Fibroblast of pulmonary artery (primary cell): ENCODE measurements around the gene MLST8.
"Not testable (repeated sequence)": the region's sequence is repeated elsewhere in the genome, so short reads cannot be mapped to it uniquely, and the experiment has no call there.

Experiments
- DNase-seq: peaks from one replicate; pipeline ENCODE4 v3.0.0-alpha.2; 2010; ENCODE audit warnings: low read depth
- H3K4me3 ChIP-seq: replicated peaks from 2 replicates; pipeline ENCODE4 v1.5.1; 2011; ENCODE audit warnings: low read depth, mild to moderate bottlenecking, control low read depth, low read length, moderate library complexity
- TF ChIP-seq, protein P1 (sequence below): IDR thresholded peaks from 2 replicates; pipeline ENCODE4 v1.5.1; 2011; ENCODE audit warnings: mild to moderate bottlenecking, control low read depth, low read length, inconsistent platforms; ENCODE audit errors: missing control alignments

The MLST8 gene

DNA sequence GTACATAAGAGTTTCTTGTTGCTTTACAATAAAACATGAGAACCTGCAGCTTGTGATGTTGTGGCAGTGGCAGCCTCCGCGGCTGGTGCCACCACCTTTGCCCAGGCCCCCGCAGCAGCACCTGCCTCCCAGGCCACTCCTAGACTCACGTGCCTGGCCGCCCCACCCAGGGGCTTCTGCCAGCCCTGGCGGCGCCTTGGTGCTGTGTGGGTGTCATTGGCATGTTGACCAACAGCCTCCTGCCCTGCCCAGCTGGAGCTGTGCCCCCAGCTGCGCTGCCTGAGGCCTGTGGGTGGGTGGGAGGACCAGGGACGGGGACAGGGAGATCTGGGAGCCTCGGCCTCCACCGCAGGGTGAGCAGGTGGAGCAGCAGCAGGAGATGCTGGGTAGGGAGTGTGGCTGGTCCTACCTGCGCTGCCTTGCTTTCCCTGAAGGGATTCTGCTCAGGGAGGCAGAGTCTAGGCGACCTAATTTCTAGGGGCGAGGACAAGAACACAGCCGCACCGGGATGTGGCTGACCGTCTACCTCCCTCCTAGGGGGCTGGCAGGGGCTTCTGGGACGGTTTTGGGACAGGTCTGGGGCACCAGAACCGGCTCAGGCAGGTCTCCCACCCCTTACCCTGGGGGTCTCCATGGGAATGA lies 30.6 kb downstream of the MLST8 start:
- DNase-seq, result no peak
- TF ChIP-seq, protein P1, sequence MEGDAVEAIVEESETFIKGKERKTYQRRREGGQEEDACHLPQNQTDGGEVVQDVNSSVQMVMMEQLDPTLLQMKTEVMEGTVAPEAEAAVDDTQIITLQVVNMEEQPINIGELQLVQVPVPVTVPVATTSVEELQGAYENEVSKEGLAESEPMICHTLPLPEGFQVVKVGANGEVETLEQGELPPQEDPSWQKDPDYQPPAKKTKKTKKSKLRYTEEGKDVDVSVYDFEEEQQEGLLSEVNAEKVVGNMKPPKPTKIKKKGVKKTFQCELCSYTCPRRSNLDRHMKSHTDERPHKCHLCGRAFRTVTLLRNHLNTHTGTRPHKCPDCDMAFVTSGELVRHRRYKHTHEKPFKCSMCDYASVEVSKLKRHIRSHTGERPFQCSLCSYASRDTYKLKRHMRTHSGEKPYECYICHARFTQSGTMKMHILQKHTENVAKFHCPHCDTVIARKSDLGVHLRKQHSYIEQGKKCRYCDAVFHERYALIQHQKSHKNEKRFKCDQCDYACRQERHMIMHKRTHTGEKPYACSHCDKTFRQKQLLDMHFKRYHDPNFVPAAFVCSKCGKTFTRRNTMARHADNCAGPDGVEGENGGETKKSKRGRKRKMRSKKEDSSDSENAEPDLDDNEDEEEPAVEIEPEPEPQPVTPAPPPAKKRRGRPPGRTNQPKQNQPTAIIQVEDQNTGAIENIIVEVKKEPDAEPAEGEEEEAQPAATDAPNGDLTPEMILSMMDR, result no peak
- no peak overlapping the region for H3K4me3 ChIP-seq

DNA sequence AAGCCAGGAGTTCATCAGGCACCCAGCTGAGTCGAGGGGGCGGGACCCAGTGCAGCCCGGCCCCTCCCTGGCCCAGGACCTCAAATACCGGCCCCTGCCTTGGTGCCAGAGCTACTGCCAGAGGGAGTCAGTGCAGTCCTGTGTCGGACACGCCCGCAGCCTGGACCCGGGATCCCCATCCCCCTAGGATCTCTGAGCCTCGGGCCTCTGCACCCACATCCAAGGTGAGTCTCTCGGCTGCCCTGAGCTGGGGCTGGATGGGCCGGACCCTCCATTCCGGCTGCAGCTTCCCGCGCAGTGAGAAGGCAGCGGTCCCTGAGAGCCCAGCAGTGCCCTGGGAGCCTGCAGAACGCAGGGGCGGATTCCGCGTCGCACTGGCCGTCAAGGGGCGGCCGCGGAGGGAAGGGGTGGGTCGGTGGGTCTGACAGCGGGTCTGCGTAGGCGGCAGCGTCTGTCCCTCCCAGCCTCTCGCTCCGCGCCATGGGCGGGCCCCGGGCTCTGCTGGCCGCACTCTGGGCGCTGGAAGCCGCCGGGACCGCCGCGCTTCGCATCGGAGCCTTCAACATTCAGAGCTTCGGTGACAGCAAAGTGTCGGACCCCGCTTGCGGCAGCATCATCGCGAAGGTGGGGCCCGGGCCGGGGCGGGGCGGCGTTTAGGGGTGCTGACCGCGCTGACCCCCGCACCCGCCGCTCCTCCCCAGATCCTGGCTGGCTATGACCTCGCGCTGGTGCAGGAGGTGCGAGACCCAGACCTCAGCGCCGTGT lies 31.3 kb downstream of the MLST8 start, which contains the start of gene DNASE1L2:
TSS of gene DNASE1L2 (plus strand) at position 108 of the 765 bp plus-strand sequence. CDS start at position 481, 373 bp downstream.
- DNase-seq, result peak; percentile 21
- TF ChIP-seq, protein P1, result no peak
- peak within 1 kb of the TSS; percentile 14 for H3K4me3 ChIP-seq

DNA sequence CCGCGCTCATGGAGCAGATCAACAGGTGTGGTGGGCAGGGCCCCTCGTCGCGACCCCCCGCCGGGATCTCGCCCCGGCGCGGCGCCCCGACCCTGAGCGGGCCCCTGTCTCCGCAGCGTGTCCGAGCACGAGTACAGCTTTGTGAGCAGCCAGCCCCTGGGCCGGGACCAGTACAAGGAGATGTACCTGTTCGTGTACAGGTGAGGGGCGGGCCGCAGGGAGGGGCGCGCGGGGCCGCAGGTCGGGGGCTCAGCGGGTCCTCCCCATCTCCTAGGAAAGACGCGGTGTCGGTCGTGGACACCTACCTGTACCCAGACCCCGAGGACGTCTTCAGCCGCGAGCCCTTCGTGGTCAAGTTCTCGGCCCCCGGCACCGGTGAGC lies 31.8 kb downstream of the MLST8 start:
- no peak for DNase-seq
- no peak overlapping the region for H3K4me3 ChIP-seq
- TF ChIP-seq, protein P1, result no peak

DNA sequence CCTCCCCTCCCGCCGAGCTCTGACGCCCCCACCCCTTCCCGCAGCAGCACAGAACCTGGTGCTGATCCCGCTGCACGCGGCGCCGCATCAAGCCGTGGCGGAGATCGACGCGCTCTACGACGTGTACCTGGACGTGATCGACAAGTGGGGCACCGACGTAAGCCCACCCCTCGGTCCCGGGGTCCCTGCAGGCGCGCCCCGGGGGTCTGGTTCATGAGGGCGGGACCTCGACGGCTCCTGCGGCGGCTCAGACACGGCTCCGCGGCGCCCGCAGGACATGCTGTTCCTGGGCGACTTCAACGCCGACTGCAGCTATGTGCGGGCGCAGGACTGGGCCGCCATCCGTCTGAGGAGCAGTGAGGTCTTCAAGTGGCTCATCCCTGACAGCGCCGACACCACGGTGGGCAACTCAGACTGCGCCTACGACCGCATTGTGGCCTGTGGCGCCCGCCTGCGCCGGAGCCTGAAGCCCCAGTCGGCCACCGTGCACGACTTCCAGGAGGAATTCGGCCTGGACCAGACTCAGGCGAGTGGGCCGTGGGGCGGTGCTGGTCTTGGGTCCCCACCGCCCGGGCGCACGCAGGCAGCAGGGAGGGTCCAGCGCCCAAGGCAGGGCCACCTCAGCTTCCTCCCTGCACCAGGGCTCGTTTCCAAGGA lies 32.4 kb downstream of the MLST8 start:
- H3K4me3 ChIP-seq, result no peak overlapping the region
- no peak for DNase-seq
- TF ChIP-seq, protein P1, result no peak

DNA sequence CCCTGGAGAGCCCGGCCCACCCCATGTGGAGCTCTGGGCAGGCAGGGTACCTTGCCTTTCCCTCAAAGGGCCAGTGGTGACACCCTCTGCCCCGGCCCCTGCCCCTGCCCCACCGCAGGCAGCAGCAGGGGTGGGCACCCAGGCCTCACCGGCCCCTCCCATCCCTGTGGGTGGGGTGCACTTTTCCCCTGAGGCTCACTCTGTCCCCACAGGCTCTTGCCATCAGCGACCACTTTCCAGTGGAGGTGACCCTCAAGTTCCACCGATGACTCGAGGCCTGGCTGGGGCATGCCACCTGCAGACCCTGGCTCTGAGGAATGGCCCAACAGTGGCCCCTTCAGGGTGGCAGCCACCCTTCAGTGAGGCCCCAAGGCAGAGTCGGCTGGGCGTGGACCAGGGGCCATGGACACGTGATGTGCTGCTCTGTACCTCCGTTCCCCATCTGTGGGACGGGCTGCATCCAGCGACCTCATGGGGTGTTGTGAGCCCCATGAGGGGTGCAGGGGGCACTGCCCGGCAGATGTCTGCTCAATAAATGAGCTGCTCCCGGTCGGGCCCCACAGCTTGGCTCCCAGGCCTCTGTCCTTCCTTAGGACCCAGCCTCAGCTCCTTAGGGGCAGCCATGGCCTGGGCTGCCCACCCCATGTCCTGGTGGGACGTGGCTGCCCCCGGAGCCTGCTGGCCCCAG lies 33.0 kb downstream of the MLST8 start:
- TF ChIP-seq, protein P1, result no peak
- H3K4me3 ChIP-seq, result no peak overlapping the region
- DNase-seq, result no peak

DNA sequence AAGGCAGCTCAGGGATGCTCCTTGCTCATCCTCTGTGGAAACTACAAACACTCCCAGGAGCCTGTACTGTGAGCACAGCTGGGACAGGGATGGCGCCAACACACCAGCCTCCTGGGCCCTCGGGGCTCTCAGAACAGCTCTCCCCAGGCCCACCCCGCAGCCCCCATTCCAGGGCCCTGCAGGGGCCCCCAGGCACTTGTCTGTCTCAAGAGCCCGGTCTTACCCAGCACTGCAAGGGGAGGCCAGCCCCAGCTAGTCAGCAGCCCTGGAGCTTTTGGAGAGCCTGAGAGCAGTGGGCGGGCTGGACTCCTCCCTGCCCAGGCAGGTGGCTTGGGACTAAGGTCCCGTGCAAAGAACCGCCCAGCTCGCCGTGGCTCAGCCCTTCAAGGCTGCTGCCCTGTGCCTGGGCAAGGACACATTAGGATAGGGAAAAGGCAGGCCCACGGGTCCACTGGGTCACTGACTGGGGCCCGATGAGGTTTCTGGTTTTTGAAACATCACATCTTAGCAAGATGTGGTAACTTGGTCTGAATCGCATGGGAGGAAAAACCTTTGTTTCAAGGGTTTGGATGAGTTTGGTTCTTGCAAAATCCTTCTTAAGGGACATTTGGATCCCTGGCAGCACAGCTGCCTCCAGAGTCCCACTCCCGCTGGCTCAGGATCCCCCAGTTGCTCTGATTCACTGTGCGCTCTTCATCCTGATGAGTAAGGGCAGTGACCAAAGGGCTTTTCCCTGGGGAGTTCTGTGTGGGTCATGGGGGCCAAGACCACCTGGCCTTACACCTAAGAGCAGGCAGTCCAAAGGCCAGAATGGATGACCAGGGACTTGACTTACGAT lies 33.8 kb downstream of the MLST8 start:
- DNase-seq, result no peak
- H3K4me3 ChIP-seq, result no peak overlapping the region
- TF ChIP-seq, protein P1, result no peak

DNA sequence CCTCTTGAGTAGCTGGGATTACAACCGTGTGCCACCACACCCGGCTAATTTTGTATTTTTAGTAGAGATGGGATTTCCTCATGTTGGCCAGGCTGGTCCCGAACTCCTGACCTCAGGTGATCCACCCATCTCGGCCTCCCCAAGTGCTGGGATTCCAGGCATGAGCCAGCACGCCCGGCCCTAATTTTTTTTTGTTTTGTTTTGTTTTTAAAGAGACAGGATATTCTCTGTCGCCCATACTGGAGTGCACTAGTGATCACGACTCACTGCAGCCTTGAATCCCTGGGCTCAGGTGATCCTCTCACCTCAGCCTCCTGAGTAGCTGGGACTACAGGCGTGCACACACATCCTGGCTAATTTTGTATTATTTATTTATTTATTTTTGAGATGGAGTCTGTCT lies 35.1 kb downstream of the MLST8 start:
- not testable (repeated sequence) for DNase-seq, H3K4me3 ChIP-seq
